ENCODE measurements around the gene APOL1. TPM values are rescaled to one million over a fixed set of nuclear protein-coding genes. Genes with fewer than 3 reads are reported as not detected.

The APOL1 gene
- total RNA-seq, 1 donor from 2014 or later, result 36.2 TPM

Other genes with a start within 250 kb of the APOL1 start
- 3.6 and 3.9 TPM in 2 replicates for gene RBFOX2, start 224.3 kb upstream of the APOL1 start, total RNA-seq
- 42.2 and 44.8 TPM in 2 replicates for gene APOL3, start 92.4 kb upstream of the APOL1 start, total RNA-seq
- gene APOL4, start 51.3 kb upstream of the APOL1 start, total RNA-seq, result 0.17 TPM in 1 of 2 replicates, not detected in the other
- 52.0 and 58.6 TPM in 2 replicates for gene APOL2, start 13.6 kb upstream of the APOL1 start, total RNA-seq
- gene MYH9, start 134.8 kb downstream of the APOL1 start, total RNA-seq, result 625 and 633 TPM in 2 replicates
- 96.5 and 98.7 TPM in 2 replicates for gene TXN2, start 228.5 kb downstream of the APOL1 start, total RNA-seq

All from activated CD4-positive, alpha-beta T cell treated with anti-CD3 and anti-CD28 coated beads, Interleukin-2, amount 10 ng/mL, durations not matched to agents 24 days and 14 days (primary cell).